ENCODE measurements around the gene SSBP2.
"Not testable (repeated sequence)": the region's sequence is repeated elsewhere in the genome, so short reads cannot be mapped to it uniquely, and the experiment has no call there.

SSBP2 gene

GRCh38 chr5:81517462-81517861, 233.4 kb downstream of the SSBP2 start:
- DNase-seq = no peak

- no peak for DNase-seq
Measured at GRCh38 chr5:81516091-81516490, 234.8 kb downstream of the SSBP2 start.

GRCh38 chr5:81513982-81514381, 236.9 kb downstream of the SSBP2 start:
- peak; percentile 15 for DNase-seq

- DNase-seq = no peak
Measured at GRCh38 chr5:81513473-81513872, 237.4 kb downstream of the SSBP2 start.

GRCh38 chr5:81506900-81507588, 243.9 kb downstream of the SSBP2 start:
- DNase-seq = peak; percentile 79

- DNase-seq = no peak
Measured at GRCh38 chr5:81506378-81506777, 244.5 kb downstream of the SSBP2 start.

- no peak for DNase-seq
Measured at GRCh38 chr5:81505672-81506071, 245.2 kb downstream of the SSBP2 start.

- DNase-seq = not testable (repeated sequence)
Measured at GRCh38 chr5:81503602-81504001, 247.3 kb downstream of the SSBP2 start.

- DNase-seq = no peak
Measured at GRCh38 chr5:81495286-81495685, 255.6 kb downstream of the SSBP2 start.

GRCh38 chr5:81488862-81489261, 262.0 kb downstream of the SSBP2 start:
- no peak for DNase-seq

GRCh38 chr5:81486711-81487110, 264.2 kb downstream of the SSBP2 start:
- DNase-seq = no peak

- no peak for DNase-seq
Measured at GRCh38 chr5:81482595-81482994, 268.3 kb downstream of the SSBP2 start.

- DNase-seq = not testable (repeated sequence)
Measured at GRCh38 chr5:81473395-81473794, 277.5 kb downstream of the SSBP2 start.

- no peak for DNase-seq
Measured at GRCh38 chr5:81469676-81470075, 281.2 kb downstream of the SSBP2 start.

- no peak for DNase-seq
Measured at GRCh38 chr5:81450940-81451339, 300.0 kb downstream of the SSBP2 start.

- DNase-seq = no peak
Measured at GRCh38 chr5:81435023-81435422, 315.9 kb downstream of the SSBP2 start.

- DNase-seq = no peak
Measured at GRCh38 chr5:81429985-81430384, 320.9 kb downstream of the SSBP2 start.

- no peak for DNase-seq
Measured at GRCh38 chr5:81429363-81429762, 321.5 kb downstream of the SSBP2 start.

- no peak for DNase-seq
Measured at GRCh38 chr5:81428861-81429260, 322.0 kb downstream of the SSBP2 start.

GRCh38 chr5:81428446-81428845, 322.5 kb downstream of the SSBP2 start:
- DNase-seq = no peak

- no peak for DNase-seq
Measured at GRCh38 chr5:81427566-81427965, 323.3 kb downstream of the SSBP2 start.

GRCh38 chr5:81426359-81427030, 324.4 kb downstream of the SSBP2 start:
- no peak for DNase-seq

GRCh38 chr5:81425569-81425968, 325.3 kb downstream of the SSBP2 start:
- DNase-seq = no peak

- DNase-seq = no peak
Measured at GRCh38 chr5:81424728-81425127, 326.2 kb downstream of the SSBP2 start.

GRCh38 chr5:81422671-81423070, 328.2 kb downstream of the SSBP2 start:
- DNase-seq = peak; percentile 16
